ENCODE data around the gene ANO2. TPM values are rescaled to one million over a fixed set of nuclear protein-coding genes. Genes with fewer than 3 reads are reported as not detected.

Gene ANO2
- total and polyA plus RNA-seq, 4 donors = 0.03 to 0.25 (median 0.15) TPM

DNA sequence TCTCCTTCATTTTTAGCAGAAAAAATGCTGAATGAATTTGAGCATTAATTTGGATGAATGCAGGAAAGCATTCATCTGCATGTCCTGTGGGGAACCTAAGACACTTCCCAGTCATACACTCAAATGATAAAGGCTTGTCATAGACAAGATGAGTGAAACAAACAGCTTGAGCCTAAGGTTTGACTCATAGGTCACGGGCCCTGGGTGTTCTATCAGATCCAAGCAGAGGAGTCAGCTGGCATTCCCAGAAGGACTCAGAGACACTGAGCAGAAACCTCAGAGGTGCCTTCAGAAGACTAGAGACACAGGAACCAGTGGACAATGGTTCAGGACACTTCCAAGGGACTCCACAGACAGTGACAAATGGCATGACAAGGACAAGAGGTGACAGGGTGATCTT is 329.3 kb downstream of the ANO2 start (continued):
- TF ChIP-seq, protein P1, sequence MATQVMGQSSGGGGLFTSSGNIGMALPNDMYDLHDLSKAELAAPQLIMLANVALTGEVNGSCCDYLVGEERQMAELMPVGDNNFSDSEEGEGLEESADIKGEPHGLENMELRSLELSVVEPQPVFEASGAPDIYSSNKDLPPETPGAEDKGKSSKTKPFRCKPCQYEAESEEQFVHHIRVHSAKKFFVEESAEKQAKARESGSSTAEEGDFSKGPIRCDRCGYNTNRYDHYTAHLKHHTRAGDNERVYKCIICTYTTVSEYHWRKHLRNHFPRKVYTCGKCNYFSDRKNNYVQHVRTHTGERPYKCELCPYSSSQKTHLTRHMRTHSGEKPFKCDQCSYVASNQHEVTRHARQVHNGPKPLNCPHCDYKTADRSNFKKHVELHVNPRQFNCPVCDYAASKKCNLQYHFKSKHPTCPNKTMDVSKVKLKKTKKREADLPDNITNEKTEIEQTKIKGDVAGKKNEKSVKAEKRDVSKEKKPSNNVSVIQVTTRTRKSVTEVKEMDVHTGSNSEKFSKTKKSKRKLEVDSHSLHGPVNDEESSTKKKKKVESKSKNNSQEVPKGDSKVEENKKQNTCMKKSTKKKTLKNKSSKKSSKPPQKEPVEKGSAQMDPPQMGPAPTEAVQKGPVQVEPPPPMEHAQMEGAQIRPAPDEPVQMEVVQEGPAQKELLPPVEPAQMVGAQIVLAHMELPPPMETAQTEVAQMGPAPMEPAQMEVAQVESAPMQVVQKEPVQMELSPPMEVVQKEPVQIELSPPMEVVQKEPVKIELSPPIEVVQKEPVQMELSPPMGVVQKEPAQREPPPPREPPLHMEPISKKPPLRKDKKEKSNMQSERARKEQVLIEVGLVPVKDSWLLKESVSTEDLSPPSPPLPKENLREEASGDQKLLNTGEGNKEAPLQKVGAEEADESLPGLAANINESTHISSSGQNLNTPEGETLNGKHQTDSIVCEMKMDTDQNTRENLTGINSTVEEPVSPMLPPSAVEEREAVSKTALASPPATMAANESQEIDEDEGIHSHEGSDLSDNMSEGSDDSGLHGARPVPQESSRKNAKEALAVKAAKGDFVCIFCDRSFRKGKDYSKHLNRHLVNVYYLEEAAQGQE (IDR thresholded peaks at IDR 0.05) = no peak

DNA sequence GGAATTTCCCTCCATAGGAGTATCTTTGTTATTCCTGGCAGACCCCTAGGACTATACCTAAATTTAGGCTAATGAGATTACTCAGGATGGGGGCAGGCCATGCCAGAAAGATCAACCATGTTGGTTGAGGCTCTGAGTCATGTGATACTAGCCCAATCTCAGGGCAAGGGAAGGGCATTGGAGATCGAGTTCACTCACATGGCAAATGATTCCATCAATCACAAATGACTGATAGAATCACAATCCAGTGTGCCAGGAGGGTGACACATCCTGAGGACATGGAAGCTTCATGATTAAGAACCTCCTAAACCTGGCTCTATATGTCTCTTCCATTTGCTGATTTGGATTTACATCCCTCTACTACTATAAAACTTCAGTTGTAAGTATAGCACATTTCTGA is 330.8 kb downstream of the ANO2 start:
- DNase-seq (ENCODE audit: low spot score) = no peak
- no peak overlapping the region for H3K27ac ChIP-seq (ENCODE audit: low read depth in 1 of 2, low read length in 2 of 2)
- H3K9ac ChIP-seq (ENCODE audit: low read depth in 1 of 2, low read length in 2 of 2) = no peak overlapping the region
- WGBS = 74% methylated on average over 1 of the region's 1 CpG
- peaks cover 0 to 4% (median 0%) of the 10 kb centered on the region in 4 donors for H3K9me3 ChIP-seq (ENCODE audit: control insufficient read depth in 4 of 4, low read length in 3 of 4)
- no peaks in the 10 kb centered on the region for H3K27me3 ChIP-seq (ENCODE audit: control insufficient read depth in 4 of 4, insufficient read depth in 4 of 4, low read length in 3 of 4)
- H3K4me3 ChIP-seq (ENCODE audit: low read depth in 1 of 3, low read length in 3 of 3) = no peak overlapping the region
- no peaks in the 10 kb centered on the region for H3K4me1 ChIP-seq (ENCODE audit: control insufficient read depth in 4 of 4, insufficient read depth in 4 of 4, low read length in 3 of 4)
- H3K36me3 ChIP-seq (ENCODE audit: control insufficient read depth in 4 of 4, insufficient read depth in 3 of 4, low read depth in 1 of 4, low read length in 3 of 4) = no peaks in the 10 kb centered on the region
- no peak for TF ChIP-seq GABPA (IDR thresholded peaks at IDR 0.05 in 1 of 2, conservative IDR thresholded peaks at IDR 0.05 in 1 of 2)
- TF ChIP-seq SP1 (IDR thresholded peaks at IDR 0.05) = no peak
- TF ChIP-seq HNF4A (conservative IDR thresholded peaks at IDR 0.05) = no peak
- TF ChIP-seq RXRA (IDR thresholded peaks at IDR 0.05) = no peak
- TF ChIP-seq FOXA1 (IDR thresholded peaks at IDR 0.05) = no peak
- TF ChIP-seq TAF1 (conservative IDR thresholded peaks at IDR 0.05) = no peak
- TF ChIP-seq RAD21 (IDR thresholded peaks at IDR 0.05) = no peak

DNA sequence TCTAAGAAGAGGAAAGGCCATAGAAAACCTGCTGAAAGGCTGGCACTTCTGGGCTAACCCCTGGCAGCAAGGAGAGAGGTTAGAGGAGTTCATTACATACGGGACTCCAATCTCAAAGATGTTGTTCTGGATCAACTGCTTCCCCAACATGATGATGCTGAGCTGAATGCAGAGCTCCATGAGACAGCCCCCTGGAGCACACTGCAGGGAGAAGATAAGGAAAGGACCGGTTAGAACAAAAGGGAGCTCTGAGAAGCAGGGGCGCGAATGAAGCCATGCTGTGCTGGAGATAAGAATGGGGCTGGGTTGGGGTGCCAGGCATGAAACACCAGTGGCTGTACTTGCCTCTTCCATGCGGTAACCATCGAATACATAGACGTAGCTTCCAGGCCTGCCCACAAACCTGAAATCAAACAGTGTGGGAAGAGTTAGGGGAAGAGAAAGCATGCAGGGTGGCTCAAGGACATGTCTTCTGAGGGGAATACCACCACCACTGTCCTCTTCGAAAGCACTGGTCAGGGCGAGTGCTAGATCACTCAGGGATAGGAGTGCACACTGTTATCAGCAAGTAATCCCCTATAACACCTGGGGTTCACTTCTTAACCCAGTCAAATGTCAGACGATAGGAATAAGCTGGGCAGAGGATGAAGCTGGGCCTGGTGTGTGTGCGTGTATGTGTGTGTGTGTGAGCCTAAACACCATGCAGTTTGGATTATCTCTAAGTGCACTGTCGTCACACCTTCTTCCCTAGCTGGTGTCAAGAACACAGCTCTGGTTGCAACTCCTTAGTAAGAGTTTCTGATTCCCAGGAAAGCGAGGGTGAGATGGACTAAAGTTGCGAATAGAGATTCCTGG is 332.3 kb downstream of the ANO2 start:
- Histone ChIP-seq H3K27me3 (ENCODE audit: control insufficient read depth in 4 of 4, insufficient read depth in 4 of 4, low read length in 3 of 4) (no peaks in the 10 kb centered on the region), H3K4me1 (ENCODE audit: control insufficient read depth in 4 of 4, insufficient read depth in 4 of 4, low read length in 3 of 4) (no peaks in the 10 kb centered on the region), H3K27ac (ENCODE audit: low read depth in 1 of 2, low read length in 2 of 2) (no peak overlapping the region), H3K4me3 (ENCODE audit: low read depth in 1 of 3, low read length in 3 of 3) (no peak overlapping the region), H3K9me3 (ENCODE audit: control insufficient read depth in 4 of 4, low read length in 3 of 4) (peaks cover 0 to 4% (median 0%) of the 10 kb centered on the region in 4 donors), H3K36me3 (ENCODE audit: control insufficient read depth in 4 of 4, insufficient read depth in 3 of 4, low read depth in 1 of 4, low read length in 3 of 4) (no peaks in the 10 kb centered on the region), H3K9ac (ENCODE audit: low read depth in 1 of 2, low read length in 2 of 2) (no peak overlapping the region)
- TF ChIP-seq HNF4G (IDR thresholded peaks at IDR 0.05) (no peak), FOXA1 (IDR thresholded peaks at IDR 0.05) (no peak), GABPA (IDR thresholded peaks at IDR 0.05 in 1 of 2, conservative IDR thresholded peaks at IDR 0.05 in 1 of 2) (no peak), RXRA (IDR thresholded peaks at IDR 0.05) (no peak), SP1 (IDR thresholded peaks at IDR 0.05) (no peak), FOXA2 (IDR thresholded peaks at IDR 0.05) (no peak)
- TF ChIP-seq, protein P2, sequence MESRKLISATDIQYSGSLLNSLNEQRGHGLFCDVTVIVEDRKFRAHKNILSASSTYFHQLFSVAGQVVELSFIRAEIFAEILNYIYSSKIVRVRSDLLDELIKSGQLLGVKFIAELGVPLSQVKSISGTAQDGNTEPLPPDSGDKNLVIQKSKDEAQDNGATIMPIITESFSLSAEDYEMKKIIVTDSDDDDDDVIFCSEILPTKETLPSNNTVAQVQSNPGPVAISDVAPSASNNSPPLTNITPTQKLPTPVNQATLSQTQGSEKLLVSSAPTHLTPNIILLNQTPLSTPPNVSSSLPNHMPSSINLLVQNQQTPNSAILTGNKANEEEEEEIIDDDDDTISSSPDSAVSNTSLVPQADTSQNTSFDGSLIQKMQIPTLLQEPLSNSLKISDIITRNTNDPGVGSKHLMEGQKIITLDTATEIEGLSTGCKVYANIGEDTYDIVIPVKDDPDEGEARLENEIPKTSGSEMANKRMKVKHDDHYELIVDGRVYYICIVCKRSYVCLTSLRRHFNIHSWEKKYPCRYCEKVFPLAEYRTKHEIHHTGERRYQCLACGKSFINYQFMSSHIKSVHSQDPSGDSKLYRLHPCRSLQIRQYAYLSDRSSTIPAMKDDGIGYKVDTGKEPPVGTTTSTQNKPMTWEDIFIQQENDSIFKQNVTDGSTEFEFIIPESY (IDR thresholded peaks at IDR 0.05) = no peak
- DNase-seq (ENCODE audit: low spot score) = peak; percentile 45
- WGBS = 83% methylated on average over 14 of the region's 14 CpGs

All from liver (tissue), 9 donors.